Measurements from ENCODE around the gene PHF20.
"Not testable (repeated sequence)": the region's sequence is repeated elsewhere in the genome, so short reads cannot be mapped to it uniquely, and the experiment has no call there.

Gene PHF20

DNA sequence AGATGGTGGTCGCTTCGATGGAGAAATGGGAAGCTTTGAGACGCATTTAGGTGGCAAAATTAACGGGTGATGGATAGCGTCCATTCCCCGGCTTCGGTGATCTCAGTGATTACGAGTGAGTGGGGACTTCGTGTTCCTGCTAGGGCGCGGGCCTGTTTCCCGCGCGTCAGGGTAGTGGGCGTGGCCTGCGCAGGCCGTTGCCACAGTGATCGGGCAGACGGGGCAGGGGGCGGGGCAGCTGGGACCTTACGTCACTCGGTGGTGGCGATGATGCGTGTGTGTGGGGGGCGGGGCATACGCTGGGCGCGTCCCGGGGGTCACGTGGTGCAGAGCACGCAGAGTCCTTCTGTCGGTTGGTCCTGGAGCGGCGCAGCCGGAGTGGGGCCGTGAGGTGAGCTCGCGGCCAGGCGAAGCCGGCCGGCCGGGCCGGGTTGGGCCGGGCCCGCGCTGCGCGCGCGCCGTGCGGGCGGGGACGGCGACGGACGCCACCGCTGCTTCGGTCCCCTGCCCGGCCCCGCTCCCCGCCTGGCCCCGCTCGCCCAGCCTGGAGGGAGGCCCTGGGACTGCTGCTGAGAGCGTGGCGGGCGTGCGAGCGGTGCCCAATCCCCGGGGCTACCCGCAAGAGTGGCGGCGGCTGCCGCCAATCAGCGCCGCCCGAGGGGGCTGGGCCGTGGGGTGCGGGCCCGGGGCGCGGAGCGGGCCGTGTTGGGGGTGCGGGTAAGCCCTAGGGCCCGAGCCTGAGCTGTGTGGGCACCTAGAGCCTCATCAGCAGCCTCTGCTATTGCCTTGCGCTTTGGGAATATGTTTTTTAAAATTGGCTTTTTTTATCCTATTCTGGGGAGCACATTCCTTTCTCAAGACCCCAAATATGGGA, at the start of gene PHF20:
Gene PHF20 (plus strand): TSS at position 327 of the 874 bp plus-strand sequence. CDS start 29,508 bp downstream, outside the sequence.
- DNase-seq (ENCODE audit: low spot score), result peak; percentile 95

DNA sequence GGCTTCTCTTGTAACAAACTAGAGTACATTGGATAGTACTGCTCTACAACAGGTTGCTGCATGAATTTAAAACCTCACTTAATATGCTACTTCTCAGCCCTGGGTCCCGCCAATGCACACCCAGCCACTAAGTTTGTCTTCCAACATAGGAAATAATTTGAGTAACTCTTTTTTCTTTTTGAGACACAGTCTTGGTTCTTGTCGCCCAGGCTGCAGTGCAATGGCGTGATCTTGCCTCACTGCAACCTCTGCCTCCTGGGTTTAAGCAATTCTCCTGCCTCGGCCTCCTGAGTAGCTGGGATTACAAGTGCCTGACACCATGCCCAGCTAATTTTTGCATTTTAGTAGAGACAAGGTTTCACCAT, 48.6 kb upstream of the PHF20 start:
- not testable (repeated sequence) for DNase-seq (ENCODE audit: low spot score)

- DNase-seq (ENCODE audit: low spot score), result not testable (repeated sequence)
Measured at GRCh38 chr20:35723652-35724320, 48.0 kb upstream of the PHF20 start.

- DNase-seq (ENCODE audit: low spot score), result no peak
Measured at GRCh38 chr20:35724321-35725230, 47.2 kb upstream of the PHF20 start.

GRCh38 chr20:35726842-35727711, 44.7 kb upstream of the PHF20 start:
- no peak for DNase-seq (ENCODE audit: low spot score)

- DNase-seq (ENCODE audit: low spot score), result no peak
Measured at GRCh38 chr20:35729283-35729807, 42.5 kb upstream of the PHF20 start.

- no peak for DNase-seq (ENCODE audit: low spot score)
Measured at GRCh38 chr20:35729836-35730582, 41.8 kb upstream of the PHF20 start.

DNA sequence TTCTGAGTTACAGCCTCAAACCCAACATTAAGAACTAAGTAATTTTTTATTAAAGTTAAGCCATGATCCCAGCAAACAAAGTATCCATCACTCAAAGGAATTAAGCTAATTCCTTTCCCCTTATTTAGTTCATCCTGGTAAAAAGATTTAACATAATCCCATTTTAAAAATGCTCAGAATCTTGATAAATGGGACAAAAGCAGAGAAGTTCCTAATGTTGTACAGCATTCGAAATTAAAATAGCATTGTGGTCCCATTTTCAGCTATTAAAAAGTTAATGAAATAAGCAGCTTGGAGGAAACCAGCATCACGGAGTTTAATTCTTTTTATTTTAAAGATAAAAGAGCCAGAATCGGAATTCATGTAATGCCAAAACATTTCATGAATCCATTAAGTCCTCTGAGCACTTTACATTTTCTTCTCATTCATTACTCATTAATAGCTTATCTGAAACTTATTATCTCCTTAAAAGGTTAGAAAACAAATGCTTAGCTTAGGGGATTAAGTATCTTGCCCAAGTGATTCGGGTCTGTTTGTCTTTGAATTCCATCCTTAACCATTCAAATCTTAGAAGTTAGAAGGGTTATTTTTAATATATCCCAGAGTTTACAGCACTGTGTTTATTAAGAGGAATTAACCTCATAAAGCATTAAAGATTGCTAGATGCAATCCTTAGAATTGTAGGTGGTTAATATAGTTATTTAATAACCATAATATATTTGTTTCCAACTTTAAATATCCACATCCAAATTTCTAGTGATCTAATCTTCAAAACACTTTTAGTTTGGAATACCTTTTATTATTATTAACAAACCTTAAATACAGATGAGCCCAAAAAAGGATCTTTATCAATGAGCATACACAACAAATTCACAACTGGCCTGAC, 41.0 kb upstream of the PHF20 start:
- DNase-seq (ENCODE audit: low spot score), result no peak

- no peak for DNase-seq (ENCODE audit: low spot score)
Measured at GRCh38 chr20:35731469-35731788, 40.4 kb upstream of the PHF20 start.

- DNase-seq (ENCODE audit: low spot score), result no peak
Measured at GRCh38 chr20:35731862-35732643, 39.8 kb upstream of the PHF20 start.

GRCh38 chr20:35732644-35732982, 39.2 kb upstream of the PHF20 start:
- no peak for DNase-seq (ENCODE audit: low spot score)

DNA sequence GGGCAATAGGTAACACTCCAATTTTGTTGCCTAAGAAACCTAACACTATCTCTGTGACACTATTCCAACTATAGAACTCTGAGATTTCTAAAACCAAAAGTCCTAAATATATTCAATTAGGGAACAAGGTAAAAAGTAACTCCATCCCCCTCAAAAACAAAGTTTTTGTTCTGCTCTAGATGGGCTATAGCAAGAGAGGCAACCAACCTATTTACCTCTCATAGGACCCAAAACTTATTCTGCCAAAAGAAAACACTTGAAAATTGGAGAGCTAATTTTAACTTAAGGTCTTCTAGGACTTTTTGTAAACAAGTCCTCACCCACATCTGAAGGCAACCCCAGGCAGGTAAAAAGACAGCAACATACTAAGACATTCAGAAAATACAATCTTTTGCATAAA, 37.4 kb upstream of the PHF20 start:
- no peak for DNase-seq (ENCODE audit: low spot score)

DNA sequence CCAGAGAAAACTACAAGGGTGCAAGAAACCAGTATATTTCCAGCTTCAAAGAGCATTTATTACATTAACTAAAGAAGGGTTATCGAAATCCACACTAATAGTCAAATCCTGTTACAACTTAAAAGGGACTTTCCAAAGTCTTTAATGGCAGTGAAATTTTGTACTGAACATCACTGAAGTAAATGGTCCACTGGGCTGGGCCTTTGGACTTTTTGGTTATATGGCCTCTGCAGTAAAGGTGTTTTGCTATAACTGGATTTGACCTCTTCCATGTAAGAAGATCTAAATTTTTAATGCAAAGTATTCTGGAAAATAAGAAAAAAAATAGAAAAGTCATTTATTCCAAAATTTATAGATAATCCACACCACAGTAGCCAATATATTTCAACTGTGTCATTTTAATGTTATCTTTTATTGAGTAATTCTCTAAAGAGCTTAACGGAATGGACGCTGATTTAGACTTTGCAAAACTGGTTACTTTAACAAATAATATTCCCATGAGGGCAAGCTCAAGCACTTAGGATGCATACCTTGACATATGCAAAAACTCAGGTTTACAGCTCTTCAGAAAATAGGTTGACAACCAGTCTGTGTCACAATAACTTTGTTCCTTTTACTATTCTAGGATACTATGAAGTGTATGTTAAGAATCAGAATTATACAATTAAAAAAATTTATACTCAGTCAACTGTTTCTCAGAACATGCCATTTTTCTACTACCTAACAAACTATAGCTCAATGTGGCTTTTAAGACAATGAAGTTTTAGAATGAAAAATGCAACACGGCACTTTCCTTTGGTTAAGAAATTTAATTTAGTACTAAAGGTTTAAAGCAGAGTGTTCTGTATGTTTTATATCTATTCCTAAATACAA, 36.8 kb upstream of the PHF20 start:
- DNase-seq (ENCODE audit: low spot score), result no peak

GRCh38 chr20:35735826-35736470, 35.9 kb upstream of the PHF20 start:
- DNase-seq (ENCODE audit: low spot score), result no peak

- no peak for DNase-seq (ENCODE audit: low spot score)
Measured at GRCh38 chr20:35737865-35738333, 33.9 kb upstream of the PHF20 start.

DNA sequence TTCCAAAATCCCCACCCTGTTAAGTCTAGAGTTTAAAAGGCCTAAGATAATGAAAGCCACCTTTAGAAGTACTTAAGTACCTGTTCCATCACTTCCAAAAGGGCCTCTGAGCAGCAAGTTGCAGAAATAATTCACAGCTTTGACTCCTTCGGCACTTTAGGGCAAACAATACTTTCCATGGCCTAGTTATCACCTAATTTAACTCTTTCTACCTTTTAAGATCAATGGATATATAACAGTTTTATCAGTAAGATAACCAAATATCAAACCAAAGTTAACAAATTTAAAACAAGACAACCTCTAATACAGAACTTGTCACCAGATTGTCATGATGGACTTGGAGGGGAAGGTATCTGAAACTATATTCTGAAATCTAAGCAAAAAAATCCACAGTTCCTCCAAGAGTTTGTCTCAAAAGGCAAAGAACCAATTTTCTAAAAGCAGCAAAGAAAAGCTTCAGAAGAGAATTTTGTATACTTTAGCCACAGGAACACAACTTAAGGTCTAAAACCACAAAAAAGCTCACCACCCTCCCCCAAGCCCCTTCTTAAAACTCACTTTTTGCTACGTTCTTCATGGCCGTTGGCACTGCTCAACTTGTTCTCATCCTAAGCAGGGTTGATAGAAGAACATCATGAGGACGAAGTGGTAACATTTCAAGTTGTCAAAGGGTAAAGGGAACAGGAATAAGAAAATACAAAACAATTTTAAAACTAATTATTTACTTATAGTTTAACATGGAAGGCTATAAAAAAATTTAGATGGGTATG, 33.2 kb upstream of the PHF20 start:
- no peak for DNase-seq (ENCODE audit: low spot score)
